B cell (primary cell): ENCODE data around the gene IL34. TPM values are rescaled to one million over a fixed set of nuclear protein-coding genes. Genes with fewer than 3 reads are reported as not detected.

Experiments used
- ATAC-seq: fragments of 200-7000 bp; cut with Tn5 transposase; one replicate; pipeline ENCODE4 v1.10.0; 2021; ENCODE audit warnings: low read depth, mild to moderate bottlenecking, moderate number of reproducible peaks, moderate library complexity
- CTCF ChIA-PET: fragments of 350-600 bp; sonication (Branson Sonifier 250); formaldehyde crosslinking; loops from one replicate; lab custom pipeline; 2021; ENCODE audit warnings: antibody characterized with exemption, inconsistent platforms; lab: Charles Lee
- POLR2A ChIA-PET: fragments of 350-600 bp; sonication (Branson Sonifier 250); formaldehyde crosslinking; loops from one replicate; lab custom pipeline; 2021; ENCODE audit warnings: antibody characterized with exemption; lab: Charles Lee
- DNase-seq: peaks from one replicate; pipeline ENCODE4 v3.0.0; 2013
- H2AFZ ChIP-seq: 2 replicates; pipeline ENCODE4 v1.6.1; 2012; ENCODE audit warnings: mild to moderate bottlenecking, low read depth, low read length; ENCODE audit not compliant: insufficient read depth, poor library complexity, severe bottlenecking
- H3K27ac ChIP-seq, 2 donors: 1 replicate in 1 of 2; 2 replicates in 1 of 2; pipeline ENCODE4 v1.5.1; 2012 to 2013; ENCODE audit warnings: low read length in 2 of 2, mild to moderate bottlenecking in 2 of 2, moderate library complexity in 1 of 2
- H3K27me3 ChIP-seq, 4 experiments: fragments of 200-600 bp in 1 of 4; sonication (generic) in 1 of 4; replicated peaks in 1 of 4; 1 replicate in 2 of 4; 2 replicates in 2 of 4; pipeline versions ENCODE4 v1.6.1 to v1.7.0; 2013 to 2016; ENCODE audit warnings: low read length in 3 of 4, mild to moderate bottlenecking in 2 of 4, mixed read lengths in 1 of 4, moderate library complexity in 1 of 4; ENCODE audit not compliant: insufficient read depth in 4 of 4, control insufficient read depth in 3 of 4; ENCODE audit errors: control extremely low read depth in 1 of 4
- H3K36me3 ChIP-seq, 2 experiments: replicated peaks in 1 of 2; 1 replicate in 1 of 2; 2 replicates in 1 of 2; pipeline versions ENCODE4 v1.6.1 to v1.7.1; 2013; ENCODE audit warnings: low read length in 1 of 2; ENCODE audit not compliant: insufficient read depth in 2 of 2, control insufficient read depth in 1 of 2; ENCODE audit errors: control extremely low read depth in 1 of 2, extremely low read depth in 1 of 2
- H3K4me1 ChIP-seq, 2 donors: fragments of 200-600 bp in 1 of 2; sonication (generic) in 1 of 2; 1 replicate in 1 of 2; 2 replicates in 1 of 2; pipeline versions ENCODE4 v1.5.1 to v1.6.1; 2013 to 2017; ENCODE audit warnings: low read length in 2 of 2; ENCODE audit not compliant: control insufficient read depth in 2 of 2, insufficient read depth in 2 of 2
- H3K4me2 ChIP-seq: replicated peaks from 2 replicates; pipeline ENCODE3; 2012; ENCODE audit warnings: mild to moderate bottlenecking, low read depth, low read length; ENCODE audit not compliant: poor library complexity, severe bottlenecking
- H3K4me3 ChIP-seq, 5 experiments: fragments of 200-600 bp in 1 of 5; sonication (generic) in 1 of 5; 1 replicate in 3 of 5; 2 replicates in 2 of 5; pipeline versions ENCODE4 v1.5.1 to v1.7.0; 2011 to 2016; ENCODE audit warnings: low read length in 4 of 5, mild to moderate bottlenecking in 4 of 5, low read depth in 2 of 5, control low read depth in 1 of 5, moderate library complexity in 1 of 5; ENCODE audit not compliant: insufficient read depth in 1 of 5; ENCODE audit errors: control extremely low read depth in 1 of 5, extremely low read depth in 1 of 5
- H3K79me2 ChIP-seq: fragments of 200-600 bp; sonication (generic); one replicate; pipeline ENCODE4 v1.6.0; 2016; ENCODE audit warnings: low read length; ENCODE audit not compliant: control insufficient read depth, insufficient read depth
- H3K9ac ChIP-seq: fragments of 200-600 bp; sonication (generic); 2 replicates; pipeline ENCODE4 v1.6.1; 2017; ENCODE audit warnings: mild to moderate bottlenecking, low read length, moderate library complexity
- H3K9me3 ChIP-seq, 3 donors: one replicate each; pipeline versions ENCODE4 v1.6.1 to v1.7.1; 2013; ENCODE audit warnings: low read length in 2 of 3; ENCODE audit not compliant: control insufficient read depth in 2 of 3, insufficient read depth in 1 of 3; ENCODE audit errors: control extremely low read depth in 1 of 3
- H4K20me1 ChIP-seq: 2 replicates; pipeline ENCODE4 v1.6.0; 2012; ENCODE audit warnings: mild to moderate bottlenecking, low read length; ENCODE audit not compliant: insufficient read depth, control insufficient read depth, poor library complexity, severe bottlenecking
- H3K27ac Mint-ChIP-seq: one replicate; pipeline ENCODE4 v1.8.0; 2021; ENCODE audit warnings: mixed read lengths
- H3K27me3 Mint-ChIP-seq: one replicate; pipeline ENCODE4 v1.8.0; 2021; ENCODE audit warnings: mixed read lengths
- H3K4me1 Mint-ChIP-seq: one replicate; pipeline ENCODE4 v1.8.0; 2021; ENCODE audit warnings: mixed read lengths
- H3K4me3 Mint-ChIP-seq: one replicate; pipeline ENCODE4 v1.8.0; 2021; ENCODE audit warnings: mixed read lengths
- H3K9me3 Mint-ChIP-seq: one replicate; pipeline ENCODE4 v1.8.0; 2022; ENCODE audit warnings: mixed read lengths; ENCODE audit not compliant: insufficient read depth
- EZH2 ChIP-seq: IDR thresholded peaks from 2 replicates; pipeline ENCODE4 v1.6.1; 2012; ENCODE audit warnings: borderline replicate concordance, low read depth, mild to moderate bottlenecking, moderate library complexity, low read length; ENCODE audit not compliant: insufficient read depth, poor library complexity, severe bottlenecking
- WGBS: methylation state at CpG from one replicate; pipeline ENCODE4 v1.1.5; 2013; ENCODE audit warnings: missing lambda C conversion rate; ENCODE audit not compliant: insufficient coverage; 5-methylcytosine and 5-hydroxymethylcytosine counted together
- intact Hi-C: fragments of 100-400 bp; cut with micrococcal nuclease; formaldehyde crosslinking; loops from one replicate; pipeline ENCODE4 v1.10.0; 2022
- polyA plus RNA-seq: library from polyadenylated mRNA; depleted of rRNA; stranded (reverse); fragments of >200 nt; gene quantifications from 2 replicates; pipeline ENCODE4 v1.2.3, GENCODE V29; 2012
- total RNA-seq, 2 donors: library from RNA; stranded (reverse); fragments of 120-200 nt in 1 of 2; gene quantifications; 1 replicate in 1 of 2; 2 replicates in 1 of 2; pipeline versions ENCODE4 v1.2.3 to v1.2.4, GENCODE V29; 2013 to 2022
- TF ChIP-seq, protein P1 (sequence below): fragments of 200-600 bp; IDR thresholded peaks from one replicate; pipeline ENCODE4 v1.8.0; 2022; ENCODE audit warnings: antibody characterized with exemption, mild to moderate bottlenecking

The IL34 gene
- total and polyA plus RNA-seq, 2 donors (not counting 1 experiment from before 2014, with no cell fraction given) = 0.09 TPM; not detected in 1

DNA sequence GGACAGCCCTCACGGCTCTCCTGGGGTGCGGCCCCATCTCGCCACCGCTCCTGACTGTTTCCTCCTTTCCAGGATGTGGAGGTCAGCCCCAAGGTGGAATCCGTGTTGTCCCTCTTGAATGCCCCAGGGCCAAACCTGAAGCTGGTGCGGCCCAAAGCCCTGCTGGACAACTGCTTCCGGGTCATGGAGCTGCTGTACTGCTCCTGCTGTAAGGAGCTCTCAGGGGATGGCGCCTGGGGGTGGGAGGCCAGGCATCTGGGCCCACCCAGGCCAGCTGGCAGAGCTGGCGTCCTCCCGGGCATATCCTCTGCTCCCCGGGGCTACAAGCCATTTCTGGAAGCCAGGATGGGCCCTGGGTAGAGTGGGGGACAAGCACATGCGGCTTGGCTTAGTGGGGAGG is 13.2 kb downstream of the IL34 start:
- Histone ChIP-seq H3K4me3 (no peak overlapping the region), H3K4me2 (no peak overlapping the region), H2AFZ (no peak overlapping the region), H3K79me2 (no peaks in the 10 kb centered on the region), H3K27me3 (no peaks in the 10 kb centered on the region), H3K9ac (no peak overlapping the region), H4K20me1 (no peaks in the 10 kb centered on the region), H3K4me1 (no peaks in the 10 kb centered on the region), H3K27ac (no peak overlapping the region), H3K9me3 (no peaks in the 10 kb centered on the region), H3K36me3 (no peaks in the 10 kb centered on the region)
- 88% methylated on average over 11 of the region's 12 CpGs for WGBS
- Mint-ChIP-seq H3K9me3 (no peaks in the 10 kb centered on the region), H3K27ac (no peak overlapping the region), H3K27me3 (no peaks in the 10 kb centered on the region), H3K4me1 (no peaks in the 10 kb centered on the region), H3K4me3 (no peak overlapping the region)
- intact Hi-C loops = loop anchor here (10.0 kb wide), 1 partner anchor 495 kb away; no protein-coding TSS in a partner anchor
- no peak for DNase-seq
- no peak for ATAC-seq
- ChIA-PET CTCF (no interaction called here), POLR2A (no interaction called here)
- TF ChIP-seq EZH2 = no peak
- TF ChIP-seq, protein P1, sequence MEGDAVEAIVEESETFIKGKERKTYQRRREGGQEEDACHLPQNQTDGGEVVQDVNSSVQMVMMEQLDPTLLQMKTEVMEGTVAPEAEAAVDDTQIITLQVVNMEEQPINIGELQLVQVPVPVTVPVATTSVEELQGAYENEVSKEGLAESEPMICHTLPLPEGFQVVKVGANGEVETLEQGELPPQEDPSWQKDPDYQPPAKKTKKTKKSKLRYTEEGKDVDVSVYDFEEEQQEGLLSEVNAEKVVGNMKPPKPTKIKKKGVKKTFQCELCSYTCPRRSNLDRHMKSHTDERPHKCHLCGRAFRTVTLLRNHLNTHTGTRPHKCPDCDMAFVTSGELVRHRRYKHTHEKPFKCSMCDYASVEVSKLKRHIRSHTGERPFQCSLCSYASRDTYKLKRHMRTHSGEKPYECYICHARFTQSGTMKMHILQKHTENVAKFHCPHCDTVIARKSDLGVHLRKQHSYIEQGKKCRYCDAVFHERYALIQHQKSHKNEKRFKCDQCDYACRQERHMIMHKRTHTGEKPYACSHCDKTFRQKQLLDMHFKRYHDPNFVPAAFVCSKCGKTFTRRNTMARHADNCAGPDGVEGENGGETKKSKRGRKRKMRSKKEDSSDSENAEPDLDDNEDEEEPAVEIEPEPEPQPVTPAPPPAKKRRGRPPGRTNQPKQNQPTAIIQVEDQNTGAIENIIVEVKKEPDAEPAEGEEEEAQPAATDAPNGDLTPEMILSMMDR = no peak

- H3K4me2 ChIP-seq = no peak overlapping the region
- H4K20me1 ChIP-seq = no peaks in the 10 kb centered on the region
- H3K4me1 ChIP-seq = no peaks in the 10 kb centered on the region
- DNase-seq (no peak), ATAC-seq (no peak)
- no peak overlapping the region for H3K27ac ChIP-seq
- Mint-ChIP-seq H3K4me3 (no peak overlapping the region), H3K9me3 (no peaks in the 10 kb centered on the region), H3K27ac (no peak overlapping the region), H3K27me3 (no peaks in the 10 kb centered on the region), H3K4me1 (no peaks in the 10 kb centered on the region)
- no peaks in the 10 kb centered on the region for H3K79me2 ChIP-seq
- no peaks in the 10 kb centered on the region for H3K27me3 ChIP-seq
- WGBS = 88% methylated on average over 14 of the region's 16 CpGs
- no peaks in the 10 kb centered on the region for H3K9me3 ChIP-seq
- H3K9ac ChIP-seq = no peak overlapping the region
- ChIA-PET CTCF (interaction anchor here (0.5 kb wide), 1 partner anchor 320 kb away, joined by 3 read pairs; no protein-coding TSS in a partner anchor), POLR2A (no interaction called here)
- no peaks in the 10 kb centered on the region for H3K36me3 ChIP-seq
- TF ChIP-seq, protein P1 = no peak
- H3K4me3 ChIP-seq = no peak overlapping the region
- intact Hi-C loops = loop anchor here (10.0 kb wide), 1 partner anchor 495 kb away; no protein-coding TSS in a partner anchor
- no peak overlapping the region for H2AFZ ChIP-seq
Measured at GRCh38 chr16:70659953-70660671, 13.8 kb downstream of the IL34 start.
